ENCODE data around the gene ZNF525.

GRCh38 chr19:53365134-53365898 is at the start of gene ZNF525:
- TF ChIP-seq CTCF (IDR thresholded peaks at IDR 0.05) (peak; percentile 32), EZH2phosphoT487 (IDR thresholded peaks at IDR 0.05) (no peak), EZH2 (IDR thresholded peaks at IDR 0.05) (peak; percentile 2)
